Smooth muscle cell (in vitro differentiated cells): ENCODE data around the gene CCDC85B. TPM values are rescaled to one million over a fixed set of nuclear protein-coding genes. Genes with fewer than 3 reads are reported as not detected.

Experiments
- DNase-seq: peaks from one replicate; lab custom pipeline; 2025; ENCODE audit not compliant: unreplicated experiment; lab: John Stamatoyannopoulos, UW
- H2AFZ ChIP-seq: fragments of 200-600 bp; sonication (generic); 2 replicates; pipeline ENCODE4 v1.6.0; 2016; ENCODE audit warnings: antibody characterized with exemption, low read depth, mild to moderate bottlenecking
- H3F3A ChIP-seq: fragments of 200-600 bp; sonication (generic); 2 replicates; pipeline ENCODE4 v1.6.0; 2017; ENCODE audit warnings: antibody characterized with exemption, low read depth
- H3K27ac ChIP-seq: fragments of 200-600 bp; sonication (generic); 2 replicates; pipeline ENCODE4 v1.5.1; 2016; ENCODE audit warnings: low read depth, mild to moderate bottlenecking
- H3K27me3 ChIP-seq: fragments of 200-600 bp; sonication (generic); 2 replicates; pipeline ENCODE4 v1.6.1; 2016; ENCODE audit warnings: low read depth, mild to moderate bottlenecking
- H3K36me3 ChIP-seq: fragments of 200-600 bp; sonication (generic); 2 replicates; pipeline ENCODE4 v1.5.1; 2016; ENCODE audit warnings: low read depth
- H3K4me1 ChIP-seq: fragments of 200-600 bp; sonication (generic); 2 replicates; pipeline ENCODE4 v1.5.1; 2016; ENCODE audit warnings: low read depth
- H3K4me2 ChIP-seq: fragments of 200-600 bp; sonication (generic); 2 replicates; pipeline ENCODE4 v1.6.0; 2016; ENCODE audit warnings: mild to moderate bottlenecking
- H3K4me3 ChIP-seq: fragments of 200-600 bp; sonication (generic); 2 replicates; pipeline ENCODE4 v1.5.1; 2016; ENCODE audit warnings: mild to moderate bottlenecking
- H3K79me2 ChIP-seq: fragments of 200-600 bp; sonication (generic); 2 replicates; pipeline ENCODE4 v1.6.0; 2016; ENCODE audit warnings: low read depth, mild to moderate bottlenecking
- H3K9ac ChIP-seq: fragments of 200-600 bp; sonication (generic); 2 replicates; pipeline ENCODE4 v1.6.0; 2016; ENCODE audit warnings: low read depth
- H3K9me3 ChIP-seq: fragments of 200-600 bp; sonication (generic); replicated peaks from 2 replicates; pipeline ENCODE4 v1.5.1; 2016; ENCODE audit warnings: low read depth
- H4K20me1 ChIP-seq: fragments of 200-600 bp; sonication (generic); 2 replicates; pipeline ENCODE4 v1.6.0; 2016; ENCODE audit warnings: low read depth
- WGBS: methylation state at CpG from one replicate; pipeline ENCODE4 v1.1.7; 2016; ENCODE audit warnings: low lambda C conversion rate; 5-methylcytosine and 5-hydroxymethylcytosine counted together
- polyA plus RNA-seq: library from polyadenylated mRNA; unstranded; fragments of >200 nt; fragmentation: Nextera tagmentation; extraction: Ambion mirVana; gene quantifications from 2 replicates; pipeline ENCODE4 v1.2.1, GENCODE V29; 2016
- total RNA-seq: library from RNA; depleted of rRNA; stranded (reverse); fragments of >200 nt; gene quantifications from 2 replicates; pipeline ENCODE4 v1.2.3, GENCODE V29; 2014
- TF ChIP-seq, protein P1 (sequence below): fragments of 200-600 bp; sonication (generic); IDR thresholded peaks from 2 replicates; pipeline ENCODE4 v1.5.1; 2017; ENCODE audit warnings: borderline replicate concordance, mild to moderate bottlenecking, antibody characterized with exemption; ENCODE audit not compliant: insufficient read depth, poor library complexity, severe bottlenecking

CCDC85B gene
- total and polyA plus RNA-seq, 2 experiments from 2014 or later, result 19.5 to 55.7 TPM

DNA sequence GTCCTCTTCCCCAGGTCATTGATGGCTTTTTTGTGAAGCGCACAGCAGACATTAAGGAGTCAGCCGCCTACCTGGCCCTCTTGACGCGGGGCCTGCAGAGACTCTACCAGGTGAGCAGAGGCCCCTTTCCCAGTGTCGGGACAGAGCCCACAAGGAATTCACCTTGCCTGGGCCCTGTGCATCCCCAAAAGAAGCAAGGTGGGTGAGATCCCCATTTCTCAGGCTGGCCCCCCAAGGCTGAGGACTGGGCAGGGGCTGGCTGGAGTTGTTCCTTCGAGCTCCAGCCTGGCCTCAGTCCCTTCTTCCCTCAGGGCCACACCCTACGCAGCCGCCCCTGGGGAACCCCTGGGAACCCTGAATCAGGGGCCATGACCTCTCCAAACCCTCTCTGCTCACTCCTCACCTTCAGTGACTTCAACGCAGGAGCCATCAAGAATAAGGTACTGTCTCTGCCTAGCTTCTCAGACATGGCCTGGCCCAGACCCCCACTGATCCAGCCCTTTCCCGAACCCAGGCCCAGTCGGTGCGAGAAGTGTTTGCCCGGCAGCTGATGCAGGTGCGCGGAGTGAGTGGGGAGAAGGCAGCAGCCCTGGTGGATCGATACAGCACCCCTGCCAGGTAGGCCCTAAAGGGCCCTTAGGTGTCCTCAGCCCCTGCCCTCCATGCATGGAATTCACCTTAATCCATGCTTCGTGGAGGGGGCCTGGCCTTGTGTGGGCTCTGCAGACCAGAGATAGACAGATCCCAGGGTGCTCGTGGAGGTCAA lies 25.6 kb upstream of the CCDC85B start:
- no peak overlapping the region for H3K4me2 ChIP-seq
- peaks cover 46% of the 10 kb centered on the region for H4K20me1 ChIP-seq
- TF ChIP-seq, protein P1, sequence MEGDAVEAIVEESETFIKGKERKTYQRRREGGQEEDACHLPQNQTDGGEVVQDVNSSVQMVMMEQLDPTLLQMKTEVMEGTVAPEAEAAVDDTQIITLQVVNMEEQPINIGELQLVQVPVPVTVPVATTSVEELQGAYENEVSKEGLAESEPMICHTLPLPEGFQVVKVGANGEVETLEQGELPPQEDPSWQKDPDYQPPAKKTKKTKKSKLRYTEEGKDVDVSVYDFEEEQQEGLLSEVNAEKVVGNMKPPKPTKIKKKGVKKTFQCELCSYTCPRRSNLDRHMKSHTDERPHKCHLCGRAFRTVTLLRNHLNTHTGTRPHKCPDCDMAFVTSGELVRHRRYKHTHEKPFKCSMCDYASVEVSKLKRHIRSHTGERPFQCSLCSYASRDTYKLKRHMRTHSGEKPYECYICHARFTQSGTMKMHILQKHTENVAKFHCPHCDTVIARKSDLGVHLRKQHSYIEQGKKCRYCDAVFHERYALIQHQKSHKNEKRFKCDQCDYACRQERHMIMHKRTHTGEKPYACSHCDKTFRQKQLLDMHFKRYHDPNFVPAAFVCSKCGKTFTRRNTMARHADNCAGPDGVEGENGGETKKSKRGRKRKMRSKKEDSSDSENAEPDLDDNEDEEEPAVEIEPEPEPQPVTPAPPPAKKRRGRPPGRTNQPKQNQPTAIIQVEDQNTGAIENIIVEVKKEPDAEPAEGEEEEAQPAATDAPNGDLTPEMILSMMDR, result no peak
- H2AFZ ChIP-seq, result no peak overlapping the region
- H3K4me3 ChIP-seq, result no peak overlapping the region
- H3F3A ChIP-seq, result peaks cover 54% of the 10 kb centered on the region
- H3K9me3 ChIP-seq, result no peaks in the 10 kb centered on the region
- WGBS, result 92% methylated on average over 18 of the region's 18 CpGs
- no peak for DNase-seq
- H3K27ac ChIP-seq, result no peak overlapping the region
- no peak overlapping the region for H3K9ac ChIP-seq
- H3K36me3 ChIP-seq, result no peaks in the 10 kb centered on the region
- H3K79me2 ChIP-seq, result peaks cover 27% of the 10 kb centered on the region
- H3K4me1 ChIP-seq, result peaks cover 8% of the 10 kb centered on the region
- no peaks in the 10 kb centered on the region for H3K27me3 ChIP-seq

DNA sequence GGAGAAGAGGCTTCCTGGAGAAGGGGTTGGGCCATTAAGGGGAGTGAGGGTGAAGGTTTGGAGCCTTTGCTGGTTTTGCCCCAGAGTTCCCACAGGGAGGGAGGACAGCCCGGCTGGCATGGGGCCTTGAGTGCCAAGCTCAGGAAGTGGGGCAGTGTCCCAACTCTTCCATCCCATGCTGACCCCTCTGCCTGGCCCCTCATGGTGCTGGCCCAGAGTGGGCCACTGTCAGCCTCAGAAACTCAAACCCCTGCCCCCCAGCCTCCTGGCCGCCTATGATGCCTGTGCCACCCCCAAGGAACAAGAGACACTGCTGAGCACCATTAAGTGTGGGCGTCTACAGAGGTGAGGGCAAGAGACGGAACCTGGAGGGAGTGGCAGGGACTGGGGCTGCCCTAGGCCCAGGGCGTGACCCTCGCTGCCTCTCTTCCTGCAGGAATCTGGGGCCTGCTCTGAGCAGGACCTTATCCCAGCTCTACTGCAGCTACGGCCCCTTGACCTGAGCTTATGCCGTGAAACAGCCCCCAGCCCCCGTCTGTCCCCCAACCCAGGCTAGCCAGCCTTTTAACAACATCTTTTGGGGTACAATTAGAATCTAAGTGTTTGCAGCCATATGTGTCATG lies 24.8 kb upstream of the CCDC85B start:
- Histone ChIP-seq H3K4me2 (no peak overlapping the region), H2AFZ (no peak overlapping the region), H3F3A (peaks cover 51% of the 10 kb centered on the region), H3K4me1 (peaks cover 8% of the 10 kb centered on the region), H3K27ac (no peak overlapping the region), H3K4me3 (no peak overlapping the region), H3K79me2 (peaks cover 27% of the 10 kb centered on the region), H3K9me3 (no peaks in the 10 kb centered on the region), H3K27me3 (no peaks in the 10 kb centered on the region), H4K20me1 (peaks cover 46% of the 10 kb centered on the region), H3K9ac (no peak overlapping the region), H3K36me3 (no peaks in the 10 kb centered on the region)
- TF ChIP-seq, protein P1, result no peak
- DNase-seq, result no peak
- 94% methylated on average over 9 of the region's 9 CpGs for WGBS

DNA sequence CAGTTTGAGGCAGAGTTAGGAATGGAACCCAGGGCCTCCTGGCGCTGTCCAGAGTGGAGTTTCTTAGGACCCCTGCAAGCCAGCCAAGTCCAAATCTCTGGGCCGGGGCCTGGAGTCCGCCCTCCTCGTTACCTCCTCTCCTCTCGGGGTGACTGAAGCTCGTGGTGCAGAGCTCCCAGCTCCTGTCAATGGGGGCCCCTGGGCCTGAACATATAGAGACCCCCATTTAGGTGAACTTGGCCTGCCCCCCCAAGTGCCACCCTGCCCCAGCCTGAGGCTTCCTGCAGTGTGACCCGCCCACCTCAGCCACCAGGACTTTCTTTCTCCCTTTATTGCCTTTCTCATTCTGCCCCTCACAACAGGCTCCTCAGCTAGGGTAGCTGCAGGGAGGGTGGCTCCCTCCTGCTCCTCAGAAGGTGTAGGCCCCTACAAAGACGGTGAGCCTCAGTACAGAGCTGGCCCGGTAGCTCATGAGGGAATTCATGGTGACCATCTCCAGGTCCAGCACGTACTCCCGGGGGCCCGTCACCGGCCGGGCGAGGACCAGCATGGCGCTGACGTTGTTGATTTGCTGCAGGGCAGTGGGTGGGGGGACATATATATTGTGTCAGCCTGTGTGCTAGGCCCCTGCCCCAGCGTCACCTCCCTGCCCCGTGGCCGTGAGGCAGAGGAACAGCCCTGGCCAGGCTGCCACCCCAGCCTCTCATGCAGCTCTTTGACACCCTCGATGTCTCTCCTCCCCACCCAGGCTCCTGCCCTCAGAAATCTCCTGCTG lies 23.8 kb upstream of the CCDC85B start:
- no peak overlapping the region for H3K4me3 ChIP-seq
- H3K9me3 ChIP-seq, result no peaks in the 10 kb centered on the region
- H3K9ac ChIP-seq, result no peak overlapping the region
- no peaks in the 10 kb centered on the region for H3K27me3 ChIP-seq
- TF ChIP-seq, protein P1, result no peak
- DNase-seq, result no peak
- no peak overlapping the region for H3K27ac ChIP-seq
- H3K4me1 ChIP-seq, result peaks cover 3% of the 10 kb centered on the region
- WGBS, result 93% methylated on average over 21 of the region's 21 CpGs
- H3K36me3 ChIP-seq, result no peaks in the 10 kb centered on the region
- no peak overlapping the region for H3K4me2 ChIP-seq
- H2AFZ ChIP-seq, result no peak overlapping the region
- H3F3A ChIP-seq, result peaks cover 43% of the 10 kb centered on the region
- H4K20me1 ChIP-seq, result peaks cover 46% of the 10 kb centered on the region
- peaks cover 17% of the 10 kb centered on the region for H3K79me2 ChIP-seq
